ENCODE data around the gene NFE2L3. TPM values are rescaled to one million over a fixed set of nuclear protein-coding genes. Genes with fewer than 3 reads are reported as not detected.

NFE2L3 gene
- total and polyA plus RNA-seq, 2 of the 4 experiments (the other 2 are of a cell fraction) = 28.0 to 43.2 TPM

GRCh38 chr7:26155531-26156375 lies 3.8 kb downstream of the NFE2L3 start:
- Histone ChIP-seq H3K23ac (ENCODE audit: low read depth, low read length) (peak overlapping the region; percentile 92), H3K9ac (ENCODE audit: low read depth, low read length) (peak overlapping the region; percentile 22; the same call in 1 of the 2 replicates), H3K36me3 (ENCODE audit: control insufficient read depth, insufficient read depth, low read length) (no peaks in the 10 kb centered on the region), H3K4ac (ENCODE audit: low read depth, low read length) (peak overlapping the region; percentile 96), H4K91ac (ENCODE audit: insufficient read depth, low read depth, low read length) (peak overlapping the region; percentile 94), H3K9me1 (ENCODE audit: insufficient read depth, low read length) (peaks cover 53% of the 10 kb centered on the region), H2AK5ac (ENCODE audit: low read depth, low read length) (peak overlapping the region; percentile 93), H3K9me3 (ENCODE audit: control insufficient read depth, insufficient read depth, low read length) (no peaks in the 10 kb centered on the region), H3K27ac (ENCODE audit: insufficient read depth, low read length) (peak overlapping the region; percentile 41), H3K4me1 (ENCODE audit: control insufficient read depth, insufficient read depth, low read length) (peaks cover 34% of the 10 kb centered on the region), H3K14ac (replicated peaks; ENCODE audit: low read depth, low read length) (peak overlapping the region; percentile 86), H2BK120ac (ENCODE audit: low read depth, low read length) (peak overlapping the region; percentile 97), H3K79me1 (ENCODE audit: low read depth in 1 of 2, low read length in 2 of 2) (peaks cover 14 to 74% of the 10 kb centered on the region in 2 experiments), H2BK20ac (ENCODE audit: low read depth, low read length) (peak overlapping the region; percentile 97), H2BK15ac (ENCODE audit: low read depth, low read length) (peak overlapping the region; percentile 76; the same call in 2 of the 3 replicates), H3K4me3 (ENCODE audit: insufficient read depth, low read depth, low read length) (peak overlapping the region; percentile 32; the same call in 1 of the 2 replicates), H3K4me2 (ENCODE audit: low read depth, low read length) (peak overlapping the region; percentile 95), H2AFZ (replicated peaks; ENCODE audit: low read length, poor library complexity) (peak overlapping the region; percentile 80), H2BK5ac (ENCODE audit: low read depth, low read length, poor library complexity, severe bottlenecking) (peak overlapping the region; percentile 96), H4K20me1 (ENCODE audit: insufficient read depth, low read length) (no peaks in the 10 kb centered on the region), H3K56ac (ENCODE audit: extremely low read depth, insufficient read depth, low read length) (peak overlapping the region; percentile 72), H3K18ac (ENCODE audit: low read depth, low read length) (peak overlapping the region; percentile 88), H4K8ac (ENCODE audit: low read depth in 2 of 2, low read length in 2 of 2) (peak overlapping the region; percentile 41 to 78; a peak in 3 of 4 replicates), H3K27me3 (ENCODE audit: control insufficient read depth, insufficient read depth, low read length) (no peaks in the 10 kb centered on the region), H4K5ac (ENCODE audit: low read depth, low read length) (peak overlapping the region; percentile 83; the same call in 1 of the 2 replicates), H2AK9ac (replicated peaks; ENCODE audit: low read depth, low read length, poor library complexity) (peak overlapping the region; percentile 93)
- DNase-seq = peak; percentile 67
- ChIA-PET CTCF (interaction anchor here (0.9 to 1.3 kb wide), 2 partner anchors 20 to 65 kb away, joined by 3 read pairs; no protein-coding TSS in a partner anchor), POLR2A (ENCODE audit: unreplicated experiment) (no interaction called here)
- in situ Hi-C loops (cut with MboI; ENCODE audit: low sequenced_read_pairs) (no loop called here), intact Hi-C loops (cut with micrococcal nuclease) (loop anchor here (1.0 kb wide), 1 partner anchor 43 kb away; no protein-coding TSS in a partner anchor), dilution Hi-C loops (cut with HindIII; ENCODE audit: low sequenced_read_pairs, unreplicated experiment) (no loop called here)
- ATAC-seq (ENCODE audit: low read depth) = peak; percentile 1
- WGBS, 2 experiments (ENCODE audit: extremely low coverage in 2 of 2, insufficient read length in 1 of 2) = 40% methylated on average over 1 of the region's 8 CpGs; no CpG with 5 or more reads in 1 of the 2 experiments
- BruUV-seq (replicated peaks) = no TSS peak
- TF ChIP-seq MAZ (IDR thresholded peaks at IDR 0.05; ENCODE audit: borderline replicate concordance, low read depth, low read length) = no peak
- TF ChIP-seq RAD21 (IDR thresholded peaks at IDR 0.05; ENCODE audit: low read length) = no peak
- no peak for TF ChIP-seq POLR2A (IDR thresholded peaks at IDR 0.05; ENCODE audit: low read depth, low read length)
- no peak for TF ChIP-seq USF2 (IDR thresholded peaks at IDR 0.05; ENCODE audit: low read depth, low read length)
- peak; percentile 42; the same call in 1 of the 2 replicates for TF ChIP-seq NFE2L2 (IDR thresholded peaks at IDR 0.05; ENCODE audit: low read depth, low read length)
- TF ChIP-seq RFX5 (IDR thresholded peaks at IDR 0.05; ENCODE audit: low read depth, low read length) = no peak
- TF ChIP-seq MXI1 (IDR thresholded peaks at IDR 0.05; ENCODE audit: borderline replicate concordance, low read depth, low read length) = no peak
- no peak for TF ChIP-seq CHD1 (IDR thresholded peaks at IDR 0.05; ENCODE audit: low read depth, low read length)
- no peak for TF ChIP-seq RCOR1 (IDR thresholded peaks at IDR 0.05; ENCODE audit: insufficient replicate concordance, low read length)
- TF ChIP-seq BHLHE40 (IDR thresholded peaks at IDR 0.05; ENCODE audit: low read depth, low read length) = 0 out of 2 replicates have a peak, but pooled peaks have one; percentile 14
- TF ChIP-seq MAFK (IDR thresholded peaks at IDR 0.05; ENCODE audit: low read depth, low read length) = no peak
- peak; percentile 70 for TF ChIP-seq CEBPB (IDR thresholded peaks at IDR 0.05; ENCODE audit: low read depth, low read length)
- TF ChIP-seq FOS (IDR thresholded peaks at IDR 0.05; ENCODE audit: low read depth, low read length) = peak; percentile 53; the same call in 1 of the 2 replicates
- no peak for TF ChIP-seq SMC3 (IDR thresholded peaks at IDR 0.05; ENCODE audit: low read depth, low read length)
- TF ChIP-seq, protein P1, sequence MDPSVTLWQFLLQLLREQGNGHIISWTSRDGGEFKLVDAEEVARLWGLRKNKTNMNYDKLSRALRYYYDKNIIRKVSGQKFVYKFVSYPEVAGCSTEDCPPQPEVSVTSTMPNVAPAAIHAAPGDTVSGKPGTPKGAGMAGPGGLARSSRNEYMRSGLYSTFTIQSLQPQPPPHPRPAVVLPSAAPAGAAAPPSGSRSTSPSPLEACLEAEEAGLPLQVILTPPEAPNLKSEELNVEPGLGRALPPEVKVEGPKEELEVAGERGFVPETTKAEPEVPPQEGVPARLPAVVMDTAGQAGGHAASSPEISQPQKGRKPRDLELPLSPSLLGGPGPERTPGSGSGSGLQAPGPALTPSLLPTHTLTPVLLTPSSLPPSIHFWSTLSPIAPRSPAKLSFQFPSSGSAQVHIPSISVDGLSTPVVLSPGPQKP (IDR thresholded peaks at IDR 0.05; ENCODE audit: borderline replicate concordance, low read depth, low read length) = no peak
